ENCODE data around the gene ATP6V0B. TPM values are rescaled to one million over a fixed set of nuclear protein-coding genes. Genes with fewer than 3 reads are reported as not detected.

Gene ATP6V0B
- total RNA-seq, 4 donors from 2014 or later, result 29.2 to 203 (median 97.9) TPM

DNA sequence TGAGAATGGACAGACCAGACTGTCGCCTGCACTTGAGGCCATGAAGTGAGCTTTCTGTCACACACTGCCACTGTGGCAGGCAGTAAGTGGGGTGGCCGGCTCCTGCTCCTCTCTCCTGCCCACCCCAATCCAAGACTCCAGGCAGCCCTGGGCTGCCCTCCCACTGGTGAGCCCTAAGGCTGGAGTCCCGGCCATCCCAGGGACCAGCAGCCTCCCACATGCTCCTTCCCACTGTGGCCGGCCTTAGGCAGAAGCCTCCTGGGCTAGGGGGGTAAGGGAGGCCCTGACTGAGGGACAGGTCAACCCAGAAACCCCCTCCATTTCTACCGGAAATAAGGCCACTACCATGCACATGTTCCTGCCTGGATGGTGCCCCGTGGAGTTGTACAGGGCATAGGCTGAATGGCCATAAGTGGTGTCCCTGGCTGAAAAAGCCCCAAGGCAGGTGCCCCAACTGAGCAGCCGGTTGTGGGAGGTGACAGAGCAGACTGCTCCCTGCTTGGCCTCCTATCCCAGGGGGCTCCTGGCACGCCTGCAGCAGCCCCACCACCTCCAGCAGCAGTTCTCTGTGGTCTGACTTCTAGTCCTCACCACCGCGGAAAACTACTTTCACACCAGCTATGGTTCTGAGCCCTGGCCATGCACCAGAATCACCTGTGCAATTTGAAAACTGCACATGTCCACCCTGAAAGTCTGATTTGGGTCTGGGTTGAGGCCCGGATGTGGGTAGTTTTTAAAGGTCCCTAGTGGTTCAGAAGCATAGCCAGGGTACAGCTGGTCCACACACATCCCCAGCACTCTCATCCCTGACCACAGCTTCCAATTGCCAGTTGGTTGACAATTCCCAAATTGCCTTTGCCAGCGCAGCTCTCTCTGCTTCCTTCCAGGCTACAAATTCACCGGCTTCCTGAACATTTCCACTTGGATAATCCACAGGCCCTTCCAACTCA is 42.8 kb upstream of the ATP6V0B start:
- Histone ChIP-seq H3K27ac (no peak overlapping the region), H3K27me3 (peaks cover 13% of the 10 kb centered on the region), H3K9me3 (no peaks in the 10 kb centered on the region), H3K4me3 (no peak overlapping the region), H3K4me1 (peaks cover 19 to 37% (median 32%) of the 10 kb centered on the region in 4 donors), H3K36me3 (no peaks in the 10 kb centered on the region)
- no peak for TF ChIP-seq POLR2AphosphoS5 (IDR thresholded peaks at IDR 0.05)
- no peak for TF ChIP-seq CTCF (IDR thresholded peaks at IDR 0.05)
- no peak for TF ChIP-seq POLR2A (IDR thresholded peaks at IDR 0.05)
- TF ChIP-seq EP300 (IDR thresholded peaks at IDR 0.05; ENCODE audit: low read depth), result no peak
- no peak for DNase-seq
- in situ Hi-C loops (cut with MboI; ENCODE audit: low pct_ligation_motif_present in 1 of 4, low pct_unique_long_range_greater_than_20kb in 1 of 4, low sequenced_read_pairs in 3 of 4), result loop anchor here (5.0 to 25.0 kb wide), 5 partner anchors 157 to 395 kb away; partner anchors contain the start of gene PTPRF (in 1 of the 4)
- 90% methylated on average over 13 of the region's 13 CpGs; no CpG with 5 or more reads in 1 of the 2 donors for WGBS, 2 donors (ENCODE audit: low coverage in 1 of 2)
- intact Hi-C loops (cut with DNase I; ENCODE audit: low total_unique reads), result loop anchor here (2.0 kb wide), 1 partner anchor 167 kb away; no protein-coding TSS in a partner anchor

DNA sequence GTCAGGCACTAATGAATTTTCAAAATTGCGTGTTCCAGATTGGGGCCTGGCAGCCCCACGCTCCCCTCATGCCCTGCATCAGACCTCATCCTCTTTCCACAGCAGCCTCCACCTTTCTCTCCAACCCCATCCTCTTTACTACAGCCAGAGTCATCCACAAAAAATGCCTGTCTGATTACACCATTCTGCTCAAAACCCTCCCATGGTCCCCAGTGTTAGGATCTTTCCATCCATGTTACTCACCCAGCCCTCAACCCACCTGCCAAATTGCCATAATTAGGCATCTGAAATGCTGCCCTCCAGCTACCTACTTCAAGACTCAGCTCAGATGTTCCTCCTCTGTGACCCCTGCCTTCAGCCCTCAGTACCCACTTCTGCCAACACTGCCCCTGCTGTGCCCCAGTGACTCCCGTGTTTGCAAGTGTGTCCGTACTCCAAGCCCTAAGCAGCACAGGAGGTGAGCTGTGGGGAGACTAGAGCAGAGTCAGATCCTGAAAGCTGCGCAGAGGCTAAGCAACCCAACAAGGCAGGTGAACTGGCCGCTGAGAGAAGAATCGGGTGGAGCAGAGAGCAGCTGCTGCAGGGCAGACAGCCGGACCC is 41.9 kb upstream of the ATP6V0B start:
- peaks cover 19 to 39% (median 32%) of the 10 kb centered on the region in 4 donors for H3K4me1 ChIP-seq
- no peak for DNase-seq
- TF ChIP-seq CTCF (IDR thresholded peaks at IDR 0.05) (no peak), POLR2A (IDR thresholded peaks at IDR 0.05) (no peak), EP300 (IDR thresholded peaks at IDR 0.05; ENCODE audit: low read depth) (no peak), POLR2AphosphoS5 (IDR thresholded peaks at IDR 0.05) (no peak)
- H3K27me3 ChIP-seq, result peaks cover 13% of the 10 kb centered on the region
- in situ Hi-C loops (cut with MboI; ENCODE audit: low pct_ligation_motif_present in 1 of 4, low pct_unique_long_range_greater_than_20kb in 1 of 4, low sequenced_read_pairs in 3 of 4), result loop anchor here (5.0 to 25.0 kb wide), 5 partner anchors 158 to 396 kb away; partner anchors contain the start of gene PTPRF (in 1 of the 4)
- H3K36me3 ChIP-seq, result no peaks in the 10 kb centered on the region
- H3K9me3 ChIP-seq, result no peaks in the 10 kb centered on the region
- H3K27ac ChIP-seq, result peak overlapping the region in 1 of 4 donors; percentile 8
- H3K4me3 ChIP-seq, result peak overlapping the region in 3 of 4 donors; percentile 24 to 44 (median 26)
- 37 to 100% methylated on average over 2 to 8 of the region's 8 CpGs for WGBS, 2 donors (ENCODE audit: low coverage in 1 of 2)
- intact Hi-C loops (cut with DNase I; ENCODE audit: low total_unique reads), result loop anchor here (2.0 kb wide), 1 partner anchor 168 kb away; no protein-coding TSS in a partner anchor

GRCh38 chr1:43933386-43934100 is 41.2 kb upstream of the ATP6V0B start, which contains the start of gene ARTN:
TSS of gene ARTN (plus strand) at chr1:43933801. CDS start at chr1:43935657, 1,856 bp downstream.
- TF ChIP-seq POLR2AphosphoS5 (IDR thresholded peaks at IDR 0.05) (no peak), EP300 (IDR thresholded peaks at IDR 0.05; ENCODE audit: low read depth) (no peak), POLR2A (IDR thresholded peaks at IDR 0.05) (no peak), CTCF (IDR thresholded peaks at IDR 0.05) (no peak)
- in situ Hi-C loops (cut with MboI; ENCODE audit: low pct_ligation_motif_present in 1 of 4, low pct_unique_long_range_greater_than_20kb in 1 of 4, low sequenced_read_pairs in 3 of 4), result loop anchor here (5.0 to 25.0 kb wide), 5 partner anchors 159 to 396 kb away; partner anchors contain the start of gene PTPRF (in 1 of the 4)
- Histone ChIP-seq H3K27ac (peak within 1 kb of the TSS in 2 of 4 donors; percentile 54 to 80), H3K36me3 (no peaks in the 10 kb centered on the region), H3K27me3 (peaks cover 13% of the 10 kb centered on the region), H3K9me3 (no peaks in the 10 kb centered on the region), H3K4me1 (peaks cover 19 to 39% (median 32%) of the 10 kb centered on the region in 4 donors), H3K4me3 (peak within 1 kb of the TSS in 3 of 4 donors; percentile 24 to 44 (median 26))
- intact Hi-C loops (cut with DNase I; ENCODE audit: low total_unique reads), result loop anchor here (2.0 kb wide), 1 partner anchor 169 kb away; no protein-coding TSS in a partner anchor
- WGBS, 2 donors (ENCODE audit: low coverage in 1 of 2), result 18% methylated on average over 24 of the region's 42 CpGs; no CpG with 5 or more reads in 1 of the 2 donors
- DNase-seq, result peak; percentile 63
